KG1 (cell line): Measurements from ENCODE around the gene STAT5A.
"Not testable (repeated sequence)": the region's sequence is repeated elsewhere in the genome, so short reads cannot be mapped to it uniquely, and the experiment has no call there.

Experiments used
- DNase-seq: peaks from one replicate; lab custom pipeline; 2025; lab: John Stamatoyannopoulos, UW

Gene STAT5A

DNA sequence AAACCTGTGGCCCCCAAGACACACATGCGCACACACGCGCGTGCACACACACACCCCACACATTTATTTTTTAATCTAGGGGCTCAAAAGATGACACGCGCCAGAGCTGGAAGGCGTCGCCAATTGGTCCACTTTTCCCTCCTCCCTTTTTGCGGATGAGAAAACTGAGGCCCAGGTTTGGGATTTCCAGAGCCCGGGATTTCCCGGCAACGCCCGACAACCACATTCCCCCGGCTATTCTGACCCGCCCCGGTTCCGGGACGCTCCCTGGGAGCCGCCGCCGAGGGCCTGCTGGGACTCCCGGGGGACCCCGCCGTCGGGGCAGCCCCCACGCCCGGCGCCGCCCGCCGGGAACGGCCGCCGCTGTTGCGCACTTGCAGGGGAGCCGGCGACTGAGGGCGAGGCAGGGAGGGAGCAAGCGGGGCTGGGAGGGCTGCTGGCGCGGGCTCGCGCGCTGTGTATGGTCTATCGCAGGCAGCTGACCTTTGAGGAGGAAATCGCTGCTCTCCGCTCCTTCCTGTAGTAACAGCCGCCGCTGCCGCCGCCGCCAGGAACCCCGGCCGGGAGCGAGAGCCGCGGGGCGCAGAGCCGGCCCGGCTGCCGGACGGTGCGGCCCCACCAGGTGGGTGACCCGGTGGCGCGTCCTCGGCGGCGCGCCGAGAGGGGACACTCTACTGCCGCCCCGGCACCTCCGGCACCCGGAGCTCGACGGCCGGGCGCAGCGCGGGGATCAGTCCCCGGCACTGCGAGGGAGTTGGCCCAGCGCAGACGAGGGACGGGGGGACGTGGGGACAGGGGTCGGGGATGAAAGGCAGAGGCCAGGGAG lies at the start of gene STAT5A:
Gene STAT5A, plus strand, starts transcription at position 522 of the 826 bp plus-strand sequence. CDS start 914 bp downstream, outside the sequence.
- DNase-seq = peak; percentile 33

DNA sequence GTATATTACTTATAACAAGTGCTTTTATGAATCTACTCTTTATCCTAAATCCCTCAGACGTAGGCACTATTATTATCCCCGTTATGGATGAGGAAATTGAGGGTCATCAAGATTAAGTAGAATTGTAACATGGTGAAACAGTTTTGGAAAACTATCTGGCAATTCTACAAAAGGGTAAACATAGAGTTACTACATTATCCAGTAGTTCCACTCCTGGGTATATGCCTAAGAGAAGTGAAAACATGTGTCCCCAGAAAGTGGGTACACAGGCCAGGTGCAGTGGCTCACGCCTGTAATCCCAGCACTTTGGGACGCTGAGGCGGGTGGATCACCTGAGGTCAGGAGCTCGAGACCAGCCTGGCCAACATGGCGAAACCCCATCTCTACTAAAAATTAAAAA lies 48.7 kb upstream of the STAT5A start:
- DNase-seq = not testable (repeated sequence)

DNA sequence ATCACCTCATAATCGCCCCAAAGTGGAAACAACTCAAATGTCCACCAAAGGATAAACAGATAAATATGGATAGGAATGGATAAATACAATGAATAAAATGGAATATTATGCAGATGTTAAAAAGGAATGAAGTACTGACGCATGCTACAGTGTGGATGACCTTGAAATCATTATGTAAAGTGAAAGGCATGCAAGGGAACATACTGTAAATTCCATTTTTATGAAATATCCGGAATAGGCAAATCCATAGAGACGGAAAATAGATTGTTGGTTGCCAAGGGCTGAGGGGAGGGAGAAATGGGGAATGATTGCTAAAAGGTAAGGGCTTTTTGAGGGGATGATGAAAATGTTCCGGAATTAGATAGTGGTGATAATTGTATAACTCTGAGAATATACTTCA lies 48.1 kb upstream of the STAT5A start:
- no peak for DNase-seq

DNA sequence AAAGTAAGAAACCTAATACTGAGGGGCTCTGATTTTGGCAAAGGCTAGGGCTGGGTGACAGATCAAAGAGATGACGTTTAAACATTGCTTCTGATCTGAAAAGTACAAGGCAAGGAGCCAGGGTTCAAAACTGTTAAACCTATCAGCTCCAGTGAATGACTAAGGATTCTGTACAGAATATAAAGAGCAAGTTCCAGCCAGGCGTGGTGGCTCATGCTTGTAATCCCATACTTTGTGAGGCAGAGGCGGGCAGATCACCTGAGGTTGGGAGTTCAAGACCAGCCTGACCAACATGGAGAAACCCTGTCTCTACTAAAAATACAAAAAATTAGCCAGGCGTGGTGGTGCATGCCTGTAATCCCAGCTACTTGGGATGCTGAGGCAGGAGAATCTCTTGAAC lies 47.4 kb upstream of the STAT5A start:
- DNase-seq = not testable (repeated sequence)

DNA sequence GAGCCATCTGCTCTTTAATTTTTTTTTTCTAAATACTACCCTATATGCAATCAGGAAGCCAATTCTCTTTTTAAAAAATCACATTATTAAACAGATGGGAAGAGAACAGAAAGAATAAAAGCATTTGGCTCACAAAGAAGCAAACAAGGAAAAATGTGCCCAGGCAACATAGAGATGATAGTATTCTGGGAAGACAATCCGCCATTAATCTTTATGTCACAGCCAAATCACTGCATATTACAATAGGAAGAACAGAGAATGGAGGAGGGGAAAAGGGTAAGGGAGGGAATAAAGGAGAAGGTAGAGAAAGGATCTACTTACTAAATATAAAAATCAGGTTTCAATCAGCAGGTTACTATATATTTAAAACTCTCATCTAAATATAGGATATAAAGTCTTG lies 46.4 kb upstream of the STAT5A start:
- no peak for DNase-seq

DNA sequence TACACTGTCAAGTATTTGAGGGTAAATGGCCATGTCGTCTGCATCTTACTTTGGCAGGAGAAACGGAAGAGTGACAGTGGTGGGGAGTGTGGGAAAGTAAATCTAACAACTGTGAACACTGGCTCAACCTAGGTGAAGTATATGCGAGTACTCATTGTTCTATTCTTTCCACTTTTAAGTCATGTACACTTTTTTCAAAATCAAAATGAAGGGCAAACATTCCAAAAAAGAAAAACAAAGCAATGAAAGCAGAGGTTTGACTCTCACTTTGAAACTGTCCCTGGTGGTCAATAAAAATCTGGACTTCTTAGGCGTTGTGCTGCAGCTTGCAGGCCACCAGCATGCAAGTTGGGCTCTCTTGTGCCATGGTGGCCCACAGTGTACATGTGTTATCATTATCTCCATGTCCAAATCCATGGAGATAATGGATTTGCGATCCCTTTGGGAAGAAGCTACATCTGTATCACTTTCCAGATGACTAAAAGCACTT lies 44.8 kb upstream of the STAT5A start:
- DNase-seq = no peak

DNA sequence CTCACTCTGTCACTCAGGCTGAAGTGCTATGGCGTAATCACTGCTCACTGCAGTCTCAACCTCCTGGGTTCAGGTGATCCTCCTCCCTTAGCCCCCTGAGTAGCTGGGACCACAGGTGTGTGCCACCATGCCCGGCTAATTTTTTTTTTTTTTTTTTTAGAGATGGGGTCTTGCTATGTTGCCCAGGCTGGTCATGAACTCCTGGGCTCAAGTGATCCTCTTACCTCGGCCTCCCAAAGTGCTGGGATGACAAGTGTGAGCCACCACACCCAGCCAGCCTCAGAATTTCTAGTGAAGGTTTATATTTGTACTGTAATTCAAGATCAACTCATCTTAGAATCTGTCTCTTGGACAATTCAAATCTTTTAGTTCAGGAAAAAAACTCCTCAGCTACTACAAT lies 44.2 kb upstream of the STAT5A start:
- DNase-seq = not testable (repeated sequence)

DNA sequence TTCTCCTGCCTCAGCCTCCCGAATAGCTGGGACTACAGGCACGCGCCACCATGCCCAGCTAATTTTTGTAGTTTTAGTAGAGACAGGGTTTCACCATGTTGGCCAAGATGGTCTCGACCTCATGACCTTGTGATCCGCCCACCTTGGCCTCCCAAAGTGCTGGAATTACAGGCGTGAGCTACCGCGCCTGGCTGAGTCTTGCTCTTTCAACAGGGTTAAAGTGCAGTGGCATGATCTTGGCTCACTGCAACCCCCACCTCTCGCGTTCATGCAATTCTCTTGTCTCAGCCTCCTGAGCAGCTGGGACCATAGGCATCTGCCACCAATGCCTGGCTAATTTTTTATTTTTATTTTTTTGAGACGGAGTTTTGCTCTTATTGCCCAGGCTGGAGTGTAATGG lies 43.1 kb upstream of the STAT5A start:
- not testable (repeated sequence) for DNase-seq

DNA sequence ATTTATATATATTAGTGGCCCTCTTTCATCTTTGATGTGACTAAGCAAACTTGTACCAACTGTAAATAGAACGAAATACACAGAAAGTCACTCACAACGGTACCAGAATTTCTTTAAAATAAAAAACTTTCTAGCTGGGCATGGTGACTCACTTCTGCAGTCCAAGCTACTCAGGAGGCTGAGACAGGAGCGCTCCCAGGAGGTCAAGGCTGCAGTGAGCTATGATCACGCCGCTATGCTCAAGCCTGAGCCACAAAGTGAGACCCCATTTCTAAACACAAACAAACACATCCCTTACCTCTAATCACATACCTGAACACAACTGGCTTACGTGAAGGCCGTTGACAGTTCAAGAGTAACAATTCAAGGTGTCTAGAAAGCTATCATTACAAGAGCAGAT lies 41.8 kb upstream of the STAT5A start:
- no peak for DNase-seq

DNA sequence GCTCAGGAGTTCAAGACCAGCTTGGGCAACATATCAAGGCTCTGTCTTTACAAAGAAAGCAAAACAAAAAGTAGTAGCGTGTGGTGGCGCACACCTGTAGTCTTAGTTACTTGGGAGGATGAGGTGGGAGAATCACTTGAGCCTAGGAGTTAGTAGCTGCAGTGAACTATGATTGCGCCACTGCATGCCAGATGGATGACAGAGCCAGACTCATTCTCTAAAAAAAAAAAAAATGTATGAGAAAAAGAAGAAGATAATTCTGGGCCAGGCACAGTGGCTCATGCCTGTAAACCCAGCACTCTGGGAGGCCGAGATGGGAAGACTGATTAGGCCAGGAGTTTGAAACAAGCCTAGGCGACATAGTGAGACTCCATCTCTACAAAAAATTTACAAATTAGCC lies 40.6 kb upstream of the STAT5A start:
- no peak for DNase-seq

DNA sequence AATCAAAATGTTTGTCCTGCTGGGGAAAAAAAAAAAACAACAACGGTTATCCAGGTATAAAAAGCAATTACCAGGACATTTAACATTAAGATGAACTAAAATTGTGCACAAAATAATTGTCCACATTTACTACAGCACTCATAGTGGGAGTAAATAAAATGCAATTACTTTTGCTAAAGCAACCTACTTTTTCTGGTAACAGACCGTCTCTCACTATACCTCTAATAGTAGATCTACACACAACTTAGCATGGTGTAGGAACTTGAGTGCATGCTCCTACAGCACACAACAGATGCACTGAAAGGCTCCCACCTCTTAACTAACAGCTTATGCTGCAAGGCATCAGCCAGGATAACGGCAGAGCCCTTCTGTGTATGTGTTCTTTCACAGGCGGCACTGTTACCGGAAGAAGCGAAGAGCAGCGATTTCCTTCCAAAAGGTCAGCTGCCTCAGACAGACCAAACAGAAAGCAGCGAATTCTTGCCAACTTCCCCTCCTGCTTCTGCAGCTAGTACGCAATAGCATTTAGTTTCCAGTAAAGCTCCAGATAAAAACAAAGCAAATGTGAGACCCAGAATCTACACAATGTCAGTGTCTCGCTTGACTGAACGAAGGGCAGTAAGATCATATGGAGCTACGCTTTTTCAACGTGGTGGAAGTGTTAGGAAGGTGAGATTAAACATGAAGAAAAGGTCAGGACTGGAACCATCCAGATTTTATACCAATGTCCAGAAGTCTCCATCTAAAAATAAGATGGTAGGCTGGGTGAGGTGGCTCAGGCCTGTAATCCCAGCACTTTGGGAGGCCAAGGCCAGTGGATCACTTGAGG lies 39.7 kb upstream of the STAT5A start:
- DNase-seq = peak; percentile 83

DNA sequence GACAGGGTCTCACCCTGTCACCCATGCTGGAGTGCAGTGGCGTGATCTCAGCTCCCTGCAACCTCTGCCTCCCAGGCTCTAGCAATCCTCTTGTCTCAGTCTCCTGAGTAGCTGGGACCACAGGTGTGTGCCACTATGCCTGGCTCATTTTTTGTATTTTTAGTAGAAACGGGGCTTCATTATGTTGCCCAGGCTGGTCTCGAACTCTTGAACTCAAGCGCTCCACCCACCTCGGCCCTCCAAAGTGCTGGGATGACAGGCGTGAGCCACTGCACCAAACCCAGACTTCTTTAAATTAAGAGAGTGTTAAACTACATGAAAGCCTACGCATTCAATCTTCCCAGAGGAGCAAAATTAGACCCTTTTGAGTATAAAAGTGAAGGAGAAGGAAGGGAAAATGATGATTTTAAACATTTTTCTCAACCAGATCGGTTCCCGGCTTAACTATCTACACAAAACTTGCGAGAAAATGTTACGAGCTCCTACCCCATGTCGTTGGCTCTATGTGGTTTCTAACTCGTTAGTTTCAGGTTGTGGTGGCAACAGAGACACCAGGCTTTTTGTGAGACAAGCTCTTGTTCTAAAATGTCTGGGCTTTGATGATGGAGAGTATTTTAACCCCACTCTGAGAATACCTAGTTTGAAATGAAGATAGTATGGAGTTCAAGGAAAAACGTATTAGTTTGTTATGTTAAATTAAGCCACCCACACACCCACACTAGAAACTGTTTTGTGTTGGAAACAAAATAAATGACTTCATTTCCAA lies 38.4 kb upstream of the STAT5A start:
- DNase-seq = no peak

DNA sequence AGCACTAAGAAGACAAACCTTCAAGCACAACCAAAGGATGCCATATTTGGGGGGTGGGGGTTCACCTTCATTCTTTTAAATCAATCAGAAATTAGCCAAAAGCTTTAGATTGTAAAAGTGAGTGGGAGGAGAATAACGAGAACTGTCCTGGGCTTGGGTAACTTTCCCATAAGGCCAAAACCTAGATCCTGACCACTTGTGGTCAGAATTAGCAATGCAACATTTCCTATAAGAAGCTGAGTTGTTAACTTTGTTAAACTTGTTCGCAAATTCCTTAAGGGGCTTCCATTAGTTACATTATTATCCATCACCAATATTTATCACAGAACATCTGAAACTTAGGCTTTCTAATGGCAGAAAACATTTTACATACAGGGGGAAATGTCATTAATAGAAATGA lies 37.2 kb upstream of the STAT5A start:
- no peak for DNase-seq

DNA sequence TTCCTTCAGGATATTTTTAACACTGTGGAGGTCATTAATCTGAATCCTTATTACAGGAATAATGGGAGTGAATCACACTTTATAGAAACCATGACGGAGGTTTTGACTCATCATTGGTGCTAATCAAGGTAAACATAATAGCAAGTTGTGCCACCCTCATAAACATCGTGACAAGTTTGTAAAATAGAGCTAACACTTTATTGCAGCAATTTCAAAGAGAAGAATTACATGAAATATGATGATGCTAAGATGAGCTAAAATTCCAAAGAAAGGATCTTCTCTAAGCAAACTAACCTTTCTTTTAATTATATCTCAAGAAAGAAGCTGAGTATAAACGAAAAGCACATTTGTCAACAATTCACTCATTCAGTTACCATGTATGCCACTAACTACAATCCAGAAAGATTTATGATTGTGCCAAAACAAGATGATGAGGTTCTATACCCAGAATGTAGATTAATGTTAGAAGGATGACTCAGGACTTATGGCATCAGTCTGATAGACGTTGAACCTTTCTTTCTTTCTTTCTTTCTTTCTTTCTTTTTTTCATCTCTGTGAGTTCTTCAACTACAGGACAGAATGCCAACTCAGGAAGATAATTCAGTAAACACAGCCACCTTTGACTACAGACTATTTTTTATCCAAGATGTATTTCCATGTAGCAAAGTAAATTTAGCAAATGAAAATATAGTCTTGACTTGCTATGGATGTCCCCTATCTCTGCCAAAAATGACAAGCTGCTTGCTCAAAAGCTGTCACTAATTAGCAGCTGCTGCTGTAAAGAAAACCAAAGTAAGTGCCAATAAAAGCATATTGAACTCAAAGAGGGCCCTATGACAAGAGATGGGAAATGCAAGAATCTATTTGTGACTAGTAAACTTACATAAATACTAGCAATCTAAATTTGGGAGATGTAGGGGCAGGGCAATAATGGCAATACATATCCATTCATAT lies 35.4 kb upstream of the STAT5A start:
- DNase-seq = no peak

DNA sequence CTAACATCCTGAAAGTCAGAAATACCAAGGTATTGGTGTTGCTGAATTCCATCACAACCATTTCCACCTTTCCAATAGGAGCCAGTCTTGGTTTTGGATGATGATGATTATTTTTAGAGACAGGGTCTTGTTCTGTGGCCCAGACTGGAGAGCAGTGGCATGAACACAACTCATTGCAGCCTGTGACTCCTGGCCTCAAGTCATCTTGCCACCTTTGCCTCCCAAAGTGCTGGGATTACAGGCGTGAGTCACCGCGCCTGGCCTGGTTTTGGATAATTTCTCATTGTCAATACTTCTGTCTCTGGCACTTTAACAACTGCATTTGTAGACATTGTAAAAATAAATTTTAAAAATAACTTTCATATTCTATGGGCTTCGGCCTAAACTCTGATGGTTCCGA lies 34.7 kb upstream of the STAT5A start:
- no peak for DNase-seq

DNA sequence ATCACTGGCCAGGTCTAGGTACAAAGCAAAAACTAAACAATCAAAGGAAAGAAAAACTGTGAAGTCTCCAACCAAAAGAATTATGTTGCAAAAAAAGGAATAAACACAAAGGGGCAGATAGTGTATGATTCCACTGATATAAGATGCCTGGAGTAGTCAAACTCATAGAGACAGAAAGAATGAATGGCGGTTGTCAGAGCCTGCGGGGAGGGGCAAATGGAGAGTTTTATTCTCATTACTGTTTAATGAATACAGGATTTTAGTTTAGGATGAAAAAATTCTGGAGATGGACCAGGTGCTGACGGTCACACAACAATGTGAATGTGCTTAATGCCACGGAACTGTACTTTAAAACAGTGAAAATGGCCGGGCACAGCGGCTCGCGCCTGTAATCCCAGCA lies 32.9 kb upstream of the STAT5A start:
- no peak for DNase-seq

DNA sequence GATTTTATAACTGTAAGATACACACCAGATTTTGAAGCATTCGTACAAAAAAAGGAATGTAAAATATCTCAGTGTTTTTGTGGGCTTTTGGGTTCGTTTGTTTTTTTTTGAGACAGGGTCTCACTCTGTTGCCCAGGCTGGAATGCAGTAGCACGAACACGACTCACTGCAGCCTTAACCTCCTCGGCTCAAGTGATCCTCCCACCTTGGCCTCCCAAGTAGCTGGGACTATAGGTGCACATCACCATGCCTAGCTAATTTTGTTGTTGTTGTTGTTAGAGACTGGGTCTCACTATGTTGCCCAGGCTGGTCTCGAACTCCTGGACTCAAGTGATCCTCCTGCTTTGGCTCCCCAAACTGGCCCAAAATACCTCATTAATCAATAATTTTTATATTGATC lies 28.0 kb upstream of the STAT5A start:
- DNase-seq = no peak

DNA sequence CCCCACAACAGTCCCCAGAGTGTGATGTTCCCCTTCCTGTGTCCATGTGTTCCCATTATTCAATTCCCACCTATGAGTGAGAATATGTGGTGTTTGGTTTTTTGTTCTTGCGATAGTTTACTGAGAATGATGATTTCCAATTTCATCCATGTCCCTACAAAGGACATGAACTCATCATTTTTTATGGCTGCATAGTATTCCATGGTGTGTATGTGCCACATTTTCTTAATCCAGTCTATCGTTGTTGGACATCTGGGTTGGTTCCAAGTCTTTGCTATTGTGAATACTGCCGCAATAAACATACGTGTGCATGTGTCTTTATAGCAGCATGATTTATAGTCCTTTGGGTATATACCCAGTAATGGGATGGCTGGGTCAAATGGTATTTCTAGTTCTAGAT lies 23.9 kb upstream of the STAT5A start:
- not testable (repeated sequence) for DNase-seq

DNA sequence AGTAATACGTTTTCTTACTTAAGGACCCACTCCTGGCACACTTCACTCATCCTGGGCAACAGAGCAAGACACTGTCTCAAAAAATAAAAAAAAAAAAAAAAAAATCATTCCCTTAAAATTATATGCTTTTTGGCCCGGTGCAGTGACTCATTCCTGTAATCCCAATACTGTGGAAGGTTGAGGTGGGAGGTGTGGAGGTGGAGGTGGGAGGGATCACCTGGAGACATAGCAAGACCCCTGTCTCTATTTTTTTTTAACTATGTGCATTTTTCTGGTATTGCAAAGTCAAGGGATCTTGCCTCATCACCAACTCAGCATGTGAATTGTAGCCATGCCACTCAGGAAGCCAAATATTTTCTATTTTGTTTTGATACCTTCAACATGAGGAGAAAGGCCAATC lies 21.8 kb upstream of the STAT5A start:
- DNase-seq = no peak

DNA sequence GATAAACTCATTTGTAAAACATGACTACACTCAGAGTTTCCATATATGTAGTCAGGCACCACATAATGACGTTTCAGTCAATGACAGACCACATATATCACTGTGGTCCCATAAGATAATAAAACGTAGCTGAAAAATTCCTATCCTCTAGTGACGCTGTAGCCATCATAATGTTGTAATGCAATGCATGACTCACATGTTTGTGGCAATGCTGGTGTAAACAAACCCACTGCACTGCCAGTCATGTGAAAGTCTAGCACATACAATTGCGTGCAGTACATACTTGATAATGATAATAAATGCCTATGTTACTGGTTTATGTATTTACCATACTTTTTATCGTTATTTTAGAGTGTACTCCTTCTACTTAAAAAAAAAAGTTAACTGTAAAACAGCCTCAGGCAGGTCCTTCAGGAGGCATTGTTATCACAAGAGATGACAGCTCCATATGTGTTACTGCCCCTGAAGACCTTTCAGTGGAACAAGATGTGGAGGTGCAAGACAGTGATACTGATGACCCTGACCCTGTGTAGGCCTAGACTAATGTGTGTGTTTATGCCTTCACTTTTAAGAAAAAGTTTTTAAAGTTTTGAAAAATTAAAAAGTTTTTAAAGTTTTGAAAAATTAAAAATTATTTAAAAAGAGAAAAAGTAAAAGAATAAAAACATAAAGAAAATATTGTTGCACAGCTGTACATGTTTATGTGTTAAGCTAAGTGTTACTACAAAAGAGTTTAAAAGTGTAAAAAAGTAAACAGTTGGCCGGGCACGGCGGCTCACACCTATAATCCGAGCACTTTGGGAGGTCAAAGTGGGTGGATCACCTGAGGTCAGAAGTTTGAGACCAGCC lies 21.2 kb upstream of the STAT5A start:
- DNase-seq = no peak
